Stimulated activated CD8-positive, alpha-beta memory T cell treated with anti-CD3 and anti-CD28 coated beads, Interleukin-4, amount 100 ng/mL, for 48 hours (primary cell): ENCODE measurements around the gene BTN3A1.
"Not testable (repeated sequence)": the region's sequence is repeated elsewhere in the genome, so short reads cannot be mapped to it uniquely, and the experiment has no call there.

ENCODE experiments used
- DNase-seq: peaks from one replicate; pipeline ENCODE4 v3.0.0-alpha.2; 2020

Gene BTN3A1

DNA sequence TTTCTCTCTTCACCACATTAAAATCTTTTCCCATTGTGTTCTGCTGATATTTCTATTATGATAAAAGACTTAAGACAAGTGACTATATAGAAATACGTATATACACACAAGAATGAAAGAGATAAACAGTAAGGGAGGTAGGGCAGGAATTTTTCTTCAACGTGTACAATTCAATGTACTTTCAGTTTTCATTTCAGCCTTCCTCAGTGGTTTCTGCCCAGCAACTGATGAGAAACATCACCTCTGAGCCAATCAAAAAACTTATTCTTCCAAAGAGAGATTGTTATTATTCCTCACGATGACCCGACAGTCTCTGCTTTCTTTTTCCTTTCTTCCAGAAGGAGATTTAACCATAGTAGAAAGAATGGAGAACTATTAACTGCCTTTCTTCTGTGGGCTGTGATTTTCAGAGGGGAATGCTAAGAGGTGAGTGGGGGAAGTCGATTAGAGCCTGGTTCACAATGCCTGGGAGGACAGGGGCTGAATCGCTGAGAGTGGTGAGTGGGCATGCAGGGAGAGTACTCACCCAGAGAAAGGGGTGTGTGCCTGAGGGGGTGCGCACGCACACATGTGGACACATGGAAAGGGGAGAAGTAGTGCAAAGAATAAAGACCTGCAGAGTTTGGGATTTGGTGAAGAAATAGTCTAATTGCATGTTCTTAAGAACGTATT, at the start of gene BTN3A1:
BTN3A1 (plus strand) TSS at position 289 of the 672 bp plus-strand sequence. CDS start 3,289 bp downstream, outside the sequence.
- DNase-seq, result peak; percentile 79

DNA sequence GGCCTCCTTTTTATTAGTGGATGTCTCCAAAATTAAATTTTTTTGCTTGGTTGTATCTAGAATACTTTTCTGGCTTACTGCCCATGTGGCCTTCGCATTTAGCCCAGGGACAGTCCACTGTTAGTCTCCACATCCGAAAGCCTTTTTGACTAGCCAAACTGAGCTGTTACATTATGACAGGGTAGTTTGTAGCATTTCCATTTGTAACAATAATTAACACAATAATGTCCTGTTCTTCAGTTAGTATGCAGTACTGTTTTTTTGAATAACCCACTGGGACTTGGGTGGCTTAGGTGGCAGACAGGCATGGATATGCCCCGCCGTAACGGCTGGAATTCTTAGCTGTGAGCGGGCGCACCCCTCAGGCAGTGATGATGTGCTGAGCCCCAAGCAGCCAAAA, 49.8 kb upstream of the BTN3A1 start:
- no peak for DNase-seq

- no peak for DNase-seq
These were observed 47.9 kb upstream of the BTN3A1 start for GRCh38 chr6:26354162-26354561.

DNA sequence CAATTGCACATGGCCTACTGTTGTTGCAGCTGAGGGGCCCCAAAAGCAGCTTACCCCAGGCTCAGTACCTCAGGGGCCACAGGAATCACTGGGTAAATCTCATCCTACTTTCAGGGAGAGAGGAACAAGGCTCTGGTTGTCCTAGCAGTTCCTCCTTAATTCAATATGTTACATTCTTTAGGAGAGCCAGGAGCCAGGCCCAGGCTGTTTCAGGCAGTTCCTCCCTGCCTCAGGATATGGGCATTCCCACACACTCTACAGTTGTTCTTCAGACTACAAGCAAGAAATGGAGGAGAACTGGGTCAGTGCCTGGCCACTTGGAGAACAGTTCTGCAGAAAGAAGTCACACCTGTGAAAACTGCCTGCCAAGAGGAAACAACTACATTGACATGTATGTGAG, 46.7 kb upstream of the BTN3A1 start:
- DNase-seq, result no peak

- DNase-seq, result not testable (repeated sequence)
These were observed 44.5 kb upstream of the BTN3A1 start for GRCh38 chr6:26357543-26357942.

DNA sequence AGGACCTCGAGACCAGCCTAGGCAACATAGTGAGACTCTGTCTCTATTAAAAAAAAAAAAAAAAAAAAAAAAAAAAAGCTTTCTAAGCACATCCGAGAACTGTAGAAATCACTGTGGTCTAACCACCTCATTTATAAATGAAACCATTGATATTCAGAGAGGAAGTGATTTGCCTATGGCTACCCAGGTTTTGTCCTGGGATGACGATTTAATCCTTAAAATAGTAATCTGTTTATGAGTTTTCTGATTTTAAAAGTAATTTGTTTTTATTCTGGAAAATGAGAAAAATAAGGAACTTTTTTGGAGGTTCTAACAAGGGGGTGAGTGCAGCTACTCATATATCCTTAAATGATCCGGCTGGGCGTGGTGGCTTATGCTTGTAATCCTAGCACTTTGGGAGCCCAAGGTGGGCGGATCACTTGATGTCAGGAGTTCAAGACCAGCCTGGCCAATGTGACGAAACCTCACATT, 43.5 kb upstream of the BTN3A1 start:
- no peak for DNase-seq

GRCh38 chr6:26359765-26360164, 42.3 kb upstream of the BTN3A1 start:
- no peak for DNase-seq

DNA sequence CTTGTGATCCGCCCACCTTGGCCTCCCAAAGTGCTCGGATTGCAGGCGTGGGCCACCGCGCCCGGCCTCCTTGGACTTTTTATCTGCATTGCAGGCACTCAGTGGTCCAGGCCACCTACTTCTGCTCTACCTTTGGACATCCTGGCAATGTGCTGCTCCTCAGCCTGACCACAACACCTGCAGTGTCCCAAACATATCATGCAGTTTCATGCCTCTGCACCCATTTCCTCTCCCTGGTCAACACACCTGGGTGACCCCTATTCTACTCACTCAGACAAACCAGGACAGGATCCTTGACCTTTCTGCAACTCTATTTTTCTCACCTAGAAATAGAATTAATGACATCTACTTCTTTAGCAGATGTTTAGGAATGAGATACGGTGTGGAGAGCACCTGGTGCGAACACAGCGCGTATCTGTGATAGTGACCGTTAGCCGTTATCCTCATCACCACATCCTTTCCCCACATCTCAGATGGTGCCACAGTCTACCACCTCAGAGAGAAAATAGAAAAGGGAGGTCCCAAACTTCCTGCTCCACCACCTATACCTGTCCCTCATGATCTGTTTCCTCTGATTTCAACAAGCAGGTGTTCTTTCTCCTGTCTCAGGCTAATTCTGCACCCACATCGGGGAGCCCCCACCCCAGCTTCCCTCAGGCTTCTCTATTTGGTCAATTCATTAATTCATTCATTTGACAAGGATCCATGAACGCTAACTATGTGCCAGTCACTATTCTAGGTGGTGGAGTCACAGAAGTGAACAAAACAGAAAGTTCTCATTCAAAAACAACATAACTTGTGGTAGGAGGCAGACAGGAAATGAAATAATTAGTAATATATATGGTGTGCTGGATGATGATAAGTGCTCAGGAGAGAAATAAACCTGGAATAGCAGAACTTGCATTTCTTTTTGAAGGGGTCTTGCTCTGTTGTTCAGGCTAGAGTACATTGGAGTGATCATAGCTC, 41.3 kb upstream of the BTN3A1 start:
- no peak for DNase-seq

DNA sequence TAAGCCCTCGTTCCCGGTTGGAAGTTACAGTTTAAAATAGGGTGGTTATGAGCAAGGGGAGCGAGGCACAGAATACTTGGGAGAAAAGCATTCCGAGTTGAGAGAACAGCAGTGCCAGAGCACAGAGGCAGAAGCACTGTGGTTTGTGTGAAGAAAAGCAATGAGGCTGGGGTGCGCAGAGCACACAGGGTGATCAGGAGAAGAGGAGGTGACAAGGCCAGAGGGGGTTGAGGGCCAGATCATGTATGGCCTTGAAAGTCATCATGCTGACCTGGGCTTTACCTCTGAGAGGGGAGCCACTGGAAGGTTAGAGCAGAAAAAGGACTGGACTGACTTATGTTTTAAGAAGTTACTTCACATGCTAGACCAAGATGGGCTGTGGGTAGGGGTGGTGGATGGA, 40.5 kb upstream of the BTN3A1 start:
- DNase-seq, result no peak

DNA sequence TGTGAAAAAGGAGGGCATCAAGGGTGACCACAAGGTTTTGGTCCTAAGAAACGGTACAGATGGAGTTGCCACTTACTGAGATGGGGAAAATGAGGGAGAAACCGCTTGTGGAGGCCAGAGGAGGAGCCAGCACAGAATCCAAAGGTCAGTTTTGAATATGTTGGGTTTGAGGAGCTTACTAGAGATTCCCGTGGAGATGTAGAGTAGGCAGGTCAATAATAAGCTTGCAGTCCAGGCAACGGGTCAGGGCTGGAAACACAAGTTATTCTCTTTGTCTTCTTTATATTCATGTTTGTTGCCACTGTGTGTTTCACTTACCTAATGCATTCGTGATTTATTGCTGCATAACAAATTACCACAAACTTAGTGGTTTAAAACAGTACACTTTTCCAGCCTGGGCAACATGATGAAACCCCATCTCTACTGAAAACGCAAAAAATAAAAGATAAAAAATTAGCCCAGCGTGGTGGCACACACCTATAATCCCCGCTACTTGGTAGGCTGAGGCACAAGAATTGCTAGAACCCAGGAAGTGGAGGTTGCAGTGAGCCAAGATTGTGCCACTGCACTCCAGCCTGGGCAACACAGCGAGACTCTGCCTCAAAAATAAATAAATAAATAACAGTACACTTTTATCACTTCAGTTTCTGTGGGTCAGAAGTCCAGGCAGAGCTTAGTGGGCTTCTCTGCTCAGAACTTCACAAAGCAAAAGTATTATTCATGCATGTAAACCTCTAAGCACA, 39.8 kb upstream of the BTN3A1 start:
- no peak for DNase-seq

DNA sequence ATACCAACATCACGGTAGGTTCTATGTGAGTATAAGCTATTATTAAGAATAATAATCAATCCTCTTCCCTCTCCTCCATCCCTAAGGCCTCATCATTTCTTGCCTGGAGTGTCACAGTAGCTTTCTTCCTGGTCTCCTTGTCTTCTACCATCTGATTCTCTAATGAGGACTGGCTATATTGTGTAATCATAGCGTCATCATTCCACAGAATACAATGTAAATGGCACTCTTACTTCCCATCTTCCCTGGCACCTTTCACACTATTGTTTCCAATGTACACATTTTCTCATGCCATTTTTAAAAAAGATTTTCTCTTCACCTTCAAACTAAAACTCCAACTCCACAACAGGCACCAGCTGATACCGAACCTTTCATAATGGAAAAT, 39.2 kb upstream of the BTN3A1 start:
- no peak for DNase-seq

DNA sequence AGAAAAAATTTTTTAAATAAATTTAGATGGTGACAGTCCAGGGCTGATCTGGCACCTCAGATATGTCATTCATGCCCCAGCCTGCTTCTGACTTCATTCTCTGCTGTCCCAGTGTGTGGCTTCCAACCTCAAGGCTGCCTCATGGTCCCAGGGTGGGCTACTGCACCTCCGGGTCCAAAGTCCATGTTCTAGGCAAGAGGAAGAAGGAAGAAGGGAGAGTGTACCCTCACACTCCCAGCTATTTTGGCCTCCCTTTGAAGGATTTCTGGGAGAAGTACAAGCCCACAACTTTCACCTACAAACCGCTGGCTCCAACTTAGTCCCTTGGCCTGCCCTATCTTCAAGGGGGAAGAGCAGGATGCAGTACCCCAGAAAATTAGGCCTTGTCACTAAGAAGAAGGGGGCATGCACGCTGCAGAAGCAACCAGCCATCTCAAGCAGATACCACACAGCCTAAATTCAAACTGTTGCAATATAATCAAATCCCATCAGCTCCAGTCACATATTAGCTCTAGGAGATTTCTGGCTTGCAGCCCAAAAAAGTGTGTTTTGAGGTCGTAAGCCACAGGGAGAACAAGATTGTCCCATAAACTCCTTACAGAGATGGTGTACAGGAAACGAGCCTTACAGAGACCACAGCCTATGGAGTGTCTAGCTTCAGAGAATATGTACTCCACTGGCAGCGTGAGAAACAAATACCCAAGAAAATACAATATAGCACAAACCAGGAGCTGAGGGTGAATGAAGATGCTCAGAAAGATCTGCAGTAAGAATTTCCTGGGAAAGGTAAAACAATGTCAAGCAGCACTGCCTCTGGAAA, 38.0 kb upstream of the BTN3A1 start:
- DNase-seq, result no peak

DNA sequence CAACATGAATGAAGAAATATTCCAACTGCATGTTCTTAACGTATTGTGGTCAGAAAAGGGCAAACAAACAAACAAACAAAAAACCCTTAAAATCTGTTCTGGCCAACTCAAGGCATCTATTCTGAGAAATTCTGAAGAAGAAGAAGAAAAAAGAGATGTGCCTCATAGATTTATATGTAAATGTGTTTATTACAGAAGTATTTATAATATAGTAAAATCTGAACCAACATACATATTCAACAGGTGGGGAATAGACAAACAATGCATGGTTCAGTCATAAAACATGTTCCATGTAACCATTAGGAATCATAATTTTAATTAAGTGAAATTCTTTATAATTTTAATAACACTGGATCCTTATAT, 36.5 kb upstream of the BTN3A1 start:
- no peak for DNase-seq

GRCh38 chr6:26366504-26366903, 35.6 kb upstream of the BTN3A1 start:
- no peak for DNase-seq

- no peak for DNase-seq
These were observed 35.0 kb upstream of the BTN3A1 start for GRCh38 chr6:26367114-26367513.

GRCh38 chr6:26371813-26372212, 30.3 kb upstream of the BTN3A1 start:
- DNase-seq, result not testable (repeated sequence)

DNA sequence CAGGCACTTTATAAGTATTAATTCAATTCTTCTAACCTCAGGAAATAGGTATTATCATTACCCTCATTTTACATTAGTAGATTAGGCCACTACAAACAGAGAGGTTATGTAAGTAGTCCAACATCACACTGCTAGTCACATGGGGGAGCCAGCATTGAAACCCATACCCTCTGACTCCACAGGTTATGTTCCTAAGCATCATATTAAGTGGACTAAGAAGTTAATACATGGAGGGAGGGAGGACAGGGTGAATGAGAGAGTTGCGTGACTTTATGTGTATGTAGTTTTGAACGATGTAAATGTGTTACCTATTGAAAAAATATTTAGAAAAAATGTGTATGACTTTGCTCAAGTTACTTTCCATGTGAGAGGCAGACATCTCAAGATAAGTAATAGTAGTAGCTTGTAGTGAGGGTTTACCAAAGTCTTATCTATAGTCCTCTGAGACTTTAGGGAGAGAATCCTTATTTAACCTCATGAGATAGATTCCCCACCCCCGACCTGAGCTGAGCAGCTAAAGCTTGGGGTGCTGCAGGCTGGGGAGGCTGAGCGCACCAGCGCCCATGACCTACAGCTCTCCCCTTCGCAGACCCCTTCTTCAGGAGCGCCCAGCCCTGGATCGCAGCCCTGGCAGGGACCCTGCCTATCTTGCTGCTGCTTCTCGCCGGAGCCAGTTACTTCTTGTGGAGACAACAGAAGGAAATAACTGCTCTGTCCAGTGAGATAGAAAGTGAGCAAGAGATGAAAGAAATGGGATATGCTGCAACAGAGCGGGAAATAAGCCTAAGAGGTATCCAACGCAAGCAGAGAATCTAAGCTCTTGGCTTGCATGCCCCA, 29.5 kb upstream of the BTN3A1 start:
- no peak for DNase-seq

DNA sequence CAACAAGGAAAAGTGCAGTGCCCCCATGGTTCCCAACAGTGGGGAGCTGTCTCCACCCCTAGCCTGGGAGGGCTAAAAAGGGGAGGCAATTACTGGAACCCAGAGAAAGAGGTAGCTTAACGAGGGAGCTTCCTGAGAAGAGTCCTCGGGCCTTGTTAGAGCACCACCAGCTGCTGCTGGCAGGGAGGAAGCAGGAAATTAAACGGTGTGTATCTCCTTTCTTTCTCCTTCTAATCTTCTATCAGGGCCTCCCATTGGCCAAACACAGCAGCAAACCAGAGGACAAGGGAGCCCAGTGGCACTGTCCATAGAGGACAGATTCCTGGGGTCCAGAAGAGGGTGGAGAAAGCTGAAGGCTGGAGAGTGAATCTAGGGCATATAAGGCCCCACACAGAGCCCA, 26.8 kb upstream of the BTN3A1 start:
- no peak for DNase-seq

DNA sequence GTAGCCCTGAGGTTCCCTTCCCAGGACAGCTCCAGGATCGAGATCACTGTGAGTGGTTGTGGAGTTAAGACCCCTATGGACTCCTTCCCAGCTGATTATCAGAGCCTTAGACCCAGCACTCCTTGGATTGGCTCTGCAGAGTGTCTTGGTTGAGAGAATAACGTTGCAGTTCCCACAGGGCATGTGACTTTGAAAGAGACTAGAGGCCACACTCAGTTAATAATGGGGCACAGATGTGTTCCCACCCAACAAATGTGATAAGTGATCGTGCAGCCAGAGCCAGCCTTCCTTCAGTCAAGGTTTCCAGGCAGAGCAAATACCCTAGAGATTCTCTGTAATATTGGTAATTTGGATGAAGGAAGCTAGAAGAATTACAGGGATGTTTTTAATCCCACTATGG, 24.4 kb upstream of the BTN3A1 start:
- DNase-seq, result no peak

DNA sequence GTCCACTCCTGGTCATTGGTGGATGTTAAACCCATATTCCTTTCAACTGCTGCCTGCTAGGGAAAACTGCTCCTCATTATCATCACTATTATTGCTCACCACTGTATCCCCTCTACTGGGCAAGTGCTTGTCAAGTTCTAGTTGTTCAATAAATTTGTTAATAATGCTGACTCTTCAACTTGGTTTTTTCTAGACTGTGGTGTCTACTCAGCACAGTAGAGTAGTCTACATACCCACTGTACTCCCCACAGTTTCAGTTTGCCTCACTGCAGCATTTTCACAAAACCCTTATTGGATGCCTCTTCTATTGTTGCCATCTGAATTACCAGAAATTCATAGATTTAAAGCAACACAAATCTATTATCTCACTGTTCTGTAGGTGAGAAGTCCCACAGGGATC, 23.9 kb upstream of the BTN3A1 start:
- DNase-seq, result not testable (repeated sequence)

- DNase-seq, result no peak
These were observed 22.8 kb upstream of the BTN3A1 start for GRCh38 chr6:26379292-26379691.

GRCh38 chr6:26379740-26380139, 22.3 kb upstream of the BTN3A1 start:
- no peak for DNase-seq
